ENCODE measurements around the gene SPG7.

GRCh38 chr16:89564476-89565255, 56.5 kb downstream of the SPG7 start:
- TF ChIP-seq ZNF212 (CRISPR knock-in tag; IDR thresholded peaks at IDR 0.05) = no peak
- TF ChIP-seq POU5F1 (IDR thresholded peaks at IDR 0.05; ENCODE audit: borderline replicate concordance, low read depth, low read length, partially characterized antibody) = no peak
- TF ChIP-seq, protein P1, sequence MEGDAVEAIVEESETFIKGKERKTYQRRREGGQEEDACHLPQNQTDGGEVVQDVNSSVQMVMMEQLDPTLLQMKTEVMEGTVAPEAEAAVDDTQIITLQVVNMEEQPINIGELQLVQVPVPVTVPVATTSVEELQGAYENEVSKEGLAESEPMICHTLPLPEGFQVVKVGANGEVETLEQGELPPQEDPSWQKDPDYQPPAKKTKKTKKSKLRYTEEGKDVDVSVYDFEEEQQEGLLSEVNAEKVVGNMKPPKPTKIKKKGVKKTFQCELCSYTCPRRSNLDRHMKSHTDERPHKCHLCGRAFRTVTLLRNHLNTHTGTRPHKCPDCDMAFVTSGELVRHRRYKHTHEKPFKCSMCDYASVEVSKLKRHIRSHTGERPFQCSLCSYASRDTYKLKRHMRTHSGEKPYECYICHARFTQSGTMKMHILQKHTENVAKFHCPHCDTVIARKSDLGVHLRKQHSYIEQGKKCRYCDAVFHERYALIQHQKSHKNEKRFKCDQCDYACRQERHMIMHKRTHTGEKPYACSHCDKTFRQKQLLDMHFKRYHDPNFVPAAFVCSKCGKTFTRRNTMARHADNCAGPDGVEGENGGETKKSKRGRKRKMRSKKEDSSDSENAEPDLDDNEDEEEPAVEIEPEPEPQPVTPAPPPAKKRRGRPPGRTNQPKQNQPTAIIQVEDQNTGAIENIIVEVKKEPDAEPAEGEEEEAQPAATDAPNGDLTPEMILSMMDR (IDR thresholded peaks at IDR 0.05 in 2 of 3, conservative IDR thresholded peaks at IDR 0.05 in 1 of 3; ENCODE audit: insufficient read depth in 2 of 3, low read depth in 1 of 3, low read length in 3 of 3) = no peak
- no peak for TF ChIP-seq MAX (CRISPR knock-in tag; IDR thresholded peaks at IDR 0.05)
- no peak for TF ChIP-seq SOX6 (IDR thresholded peaks at IDR 0.05)
- TF ChIP-seq, protein P2, sequence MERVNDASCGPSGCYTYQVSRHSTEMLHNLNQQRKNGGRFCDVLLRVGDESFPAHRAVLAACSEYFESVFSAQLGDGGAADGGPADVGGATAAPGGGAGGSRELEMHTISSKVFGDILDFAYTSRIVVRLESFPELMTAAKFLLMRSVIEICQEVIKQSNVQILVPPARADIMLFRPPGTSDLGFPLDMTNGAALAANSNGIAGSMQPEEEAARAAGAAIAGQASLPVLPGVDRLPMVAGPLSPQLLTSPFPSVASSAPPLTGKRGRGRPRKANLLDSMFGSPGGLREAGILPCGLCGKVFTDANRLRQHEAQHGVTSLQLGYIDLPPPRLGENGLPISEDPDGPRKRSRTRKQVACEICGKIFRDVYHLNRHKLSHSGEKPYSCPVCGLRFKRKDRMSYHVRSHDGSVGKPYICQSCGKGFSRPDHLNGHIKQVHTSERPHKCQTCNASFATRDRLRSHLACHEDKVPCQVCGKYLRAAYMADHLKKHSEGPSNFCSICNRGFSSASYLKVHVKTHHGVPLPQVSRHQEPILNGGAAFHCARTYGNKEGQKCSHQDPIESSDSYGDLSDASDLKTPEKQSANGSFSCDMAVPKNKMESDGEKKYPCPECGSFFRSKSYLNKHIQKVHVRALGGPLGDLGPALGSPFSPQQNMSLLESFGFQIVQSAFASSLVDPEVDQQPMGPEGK (CRISPR knock-in tag; IDR thresholded peaks at IDR 0.05; ENCODE audit: borderline replicate concordance) = no peak
- no peak for TF ChIP-seq FOXM1 (IDR thresholded peaks at IDR 0.05; ENCODE audit: low read depth)
- no peak; the same call in 1 of the 2 replicates for TF ChIP-seq FOXM1 (CRISPR knock-in tag; IDR thresholded peaks at IDR 0.05; ENCODE audit: low read depth)
- no peak for TF ChIP-seq RAD21 (CRISPR knock-in tag; conservative IDR thresholded peaks at IDR 0.05 in 1 of 2, IDR thresholded peaks at IDR 0.05 in 1 of 2)
- TF ChIP-seq, protein P3, sequence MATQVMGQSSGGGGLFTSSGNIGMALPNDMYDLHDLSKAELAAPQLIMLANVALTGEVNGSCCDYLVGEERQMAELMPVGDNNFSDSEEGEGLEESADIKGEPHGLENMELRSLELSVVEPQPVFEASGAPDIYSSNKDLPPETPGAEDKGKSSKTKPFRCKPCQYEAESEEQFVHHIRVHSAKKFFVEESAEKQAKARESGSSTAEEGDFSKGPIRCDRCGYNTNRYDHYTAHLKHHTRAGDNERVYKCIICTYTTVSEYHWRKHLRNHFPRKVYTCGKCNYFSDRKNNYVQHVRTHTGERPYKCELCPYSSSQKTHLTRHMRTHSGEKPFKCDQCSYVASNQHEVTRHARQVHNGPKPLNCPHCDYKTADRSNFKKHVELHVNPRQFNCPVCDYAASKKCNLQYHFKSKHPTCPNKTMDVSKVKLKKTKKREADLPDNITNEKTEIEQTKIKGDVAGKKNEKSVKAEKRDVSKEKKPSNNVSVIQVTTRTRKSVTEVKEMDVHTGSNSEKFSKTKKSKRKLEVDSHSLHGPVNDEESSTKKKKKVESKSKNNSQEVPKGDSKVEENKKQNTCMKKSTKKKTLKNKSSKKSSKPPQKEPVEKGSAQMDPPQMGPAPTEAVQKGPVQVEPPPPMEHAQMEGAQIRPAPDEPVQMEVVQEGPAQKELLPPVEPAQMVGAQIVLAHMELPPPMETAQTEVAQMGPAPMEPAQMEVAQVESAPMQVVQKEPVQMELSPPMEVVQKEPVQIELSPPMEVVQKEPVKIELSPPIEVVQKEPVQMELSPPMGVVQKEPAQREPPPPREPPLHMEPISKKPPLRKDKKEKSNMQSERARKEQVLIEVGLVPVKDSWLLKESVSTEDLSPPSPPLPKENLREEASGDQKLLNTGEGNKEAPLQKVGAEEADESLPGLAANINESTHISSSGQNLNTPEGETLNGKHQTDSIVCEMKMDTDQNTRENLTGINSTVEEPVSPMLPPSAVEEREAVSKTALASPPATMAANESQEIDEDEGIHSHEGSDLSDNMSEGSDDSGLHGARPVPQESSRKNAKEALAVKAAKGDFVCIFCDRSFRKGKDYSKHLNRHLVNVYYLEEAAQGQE (IDR thresholded peaks at IDR 0.05; ENCODE audit: borderline replicate concordance) = no peak
- TF ChIP-seq, protein P3 (CRISPR knock-in tag; IDR thresholded peaks at IDR 0.05; ENCODE audit: low read depth) = no peak
- TF ChIP-seq FOXK2 (conservative IDR thresholded peaks at IDR 0.05 in 1 of 2, IDR thresholded peaks at IDR 0.05 in 1 of 2; ENCODE audit: low read depth in 2 of 2) = no peak
- TF ChIP-seq YY1 (IDR thresholded peaks at IDR 0.05; ENCODE audit: borderline replicate concordance in 1 of 3, control insufficient read depth in 1 of 3, extremely low read depth in 1 of 3, insufficient read depth in 3 of 3, insufficient read length in 1 of 3, insufficient replicate concordance in 2 of 3, low read depth in 1 of 3, low read length in 2 of 3) = no peak
- no peak for TF ChIP-seq EP300 (IDR thresholded peaks at IDR 0.05; ENCODE audit: low read length)
